ENCODE measurements around the gene FBXL16.
"Not testable (repeated sequence)": the region's sequence is repeated elsewhere in the genome, so short reads cannot be mapped to it uniquely, and the experiment has no call there.

GRCh38 chr16:754121-754607, 48.6 kb upstream of the FBXL16 start:
- TF ChIP-seq CTCF, POLR2A (IDR thresholded peaks at IDR 0.05): not testable (repeated sequence)

All from body of pancreas (tissue), 4 donors.